Astrocyte (in vitro differentiated cells and primary cell): Measurements from ENCODE around the gene FRYL. TPM values are rescaled to one million over a fixed set of nuclear protein-coding genes. Genes with fewer than 3 reads are reported as not detected.

Source experiments
- DNase-seq: peaks from one replicate; pipeline ENCODE4 v3.0.0-alpha.2; 2010; ENCODE audit warnings: low read depth
- FAIRE-seq: peaks from 2 replicates; lab custom pipeline; 2011; peaks lifted over from hg19 to GRCh38; lab: Jason Lieb, UNC
- H2AFZ ChIP-seq: 2 replicates; pipeline ENCODE4 v1.6.0; 2012; ENCODE audit warnings: low read depth, low read length, inconsistent platforms
- H3K27ac ChIP-seq: 2 replicates; pipeline ENCODE4 v1.5.1; 2011; ENCODE audit warnings: low read depth, low read length, inconsistent platforms
- H3K27me3 ChIP-seq: 2 replicates; pipeline ENCODE4 v1.6.0; 2011; ENCODE audit warnings: low read length, inconsistent platforms; ENCODE audit not compliant: insufficient read depth
- H3K36me3 ChIP-seq: 2 replicates; pipeline ENCODE4 v1.5.1; 2011; ENCODE audit warnings: low read length, inconsistent platforms; ENCODE audit not compliant: insufficient read depth
- H3K4me1 ChIP-seq: 2 replicates; pipeline ENCODE4 v1.5.1; 2011; ENCODE audit warnings: low read length, inconsistent platforms; ENCODE audit not compliant: insufficient read depth
- H3K4me2 ChIP-seq: 2 replicates; pipeline ENCODE4 v1.6.0; 2012; ENCODE audit warnings: low read length, inconsistent platforms
- H3K4me3 ChIP-seq: 2 replicates; pipeline ENCODE4 v1.5.1; 2011; ENCODE audit warnings: low read depth, mild to moderate bottlenecking, low read length, inconsistent platforms; ENCODE audit not compliant: insufficient read depth
- H3K79me2 ChIP-seq: 2 replicates; pipeline ENCODE4 v1.6.0; 2012; ENCODE audit warnings: mild to moderate bottlenecking, low read length, inconsistent platforms; ENCODE audit not compliant: insufficient read depth
- H3K9ac ChIP-seq: 2 replicates; pipeline ENCODE4 v1.6.0; 2012; ENCODE audit warnings: mild to moderate bottlenecking, low read length, inconsistent platforms
- H3K9me3 ChIP-seq: 2 replicates; pipeline ENCODE4 v1.5.1; 2012; ENCODE audit warnings: low read depth, mild to moderate bottlenecking, low read length, inconsistent platforms; ENCODE audit not compliant: insufficient read depth
- H4K20me1 ChIP-seq: 2 replicates; pipeline ENCODE4 v1.6.0; 2012; ENCODE audit warnings: low read length, inconsistent platforms; ENCODE audit not compliant: insufficient read depth
- H3K27ac Mint-ChIP-seq: one replicate; pipeline ENCODE4 v1.8.0; 2021; ENCODE audit warnings: mild to moderate bottlenecking, mixed read lengths; ENCODE audit not compliant: unreplicated experiment
- H3K27me3 Mint-ChIP-seq: one replicate; pipeline ENCODE4 v1.8.0; 2021; ENCODE audit warnings: low read depth, mixed read lengths; ENCODE audit not compliant: unreplicated experiment
- H3K36me3 Mint-ChIP-seq: one replicate; pipeline ENCODE4 v1.8.0; 2021; ENCODE audit warnings: low read depth, mixed read lengths; ENCODE audit not compliant: unreplicated experiment
- H3K4me1 Mint-ChIP-seq: one replicate; pipeline ENCODE4 v1.8.0; 2021; ENCODE audit warnings: low read depth, mixed read lengths; ENCODE audit not compliant: unreplicated experiment
- H3K4me3 Mint-ChIP-seq: one replicate; pipeline ENCODE4 v1.8.0; 2021; ENCODE audit warnings: mild to moderate bottlenecking, moderate library complexity, mixed read lengths; ENCODE audit not compliant: unreplicated experiment
- H3K9me3 Mint-ChIP-seq: one replicate; pipeline ENCODE4 v1.8.0; 2021; ENCODE audit warnings: mild to moderate bottlenecking, mixed read lengths; ENCODE audit not compliant: unreplicated experiment
- CTCF ChIP-seq: IDR thresholded peaks from 2 replicates; pipeline ENCODE4 v1.5.1; 2011; ENCODE audit warnings: low read depth, mild to moderate bottlenecking, inconsistent platforms, low read length, moderate library complexity; ENCODE audit not compliant: insufficient read depth
- EZH2 ChIP-seq: IDR thresholded peaks from 2 replicates; pipeline ENCODE4 v1.6.1; 2012; ENCODE audit warnings: mild to moderate bottlenecking, low read length, inconsistent platforms; ENCODE audit not compliant: insufficient read depth
- total RNA-seq: library from RNA; stranded (reverse); gene quantifications from 2 replicates; pipeline ENCODE4 v1.2.1, GENCODE V29; 2021

Gene FRYL
- total RNA-seq, 1 donor from 2014 or later: 70.0 TPM

GRCh38 chr4:48542888-48543287, 237.2 kb downstream of the FRYL start:
- TF ChIP-seq EZH2 (no peak), CTCF (no peak)
- Histone ChIP-seq H3K9ac (no peak overlapping the region), H3K36me3 (peaks cover 41% of the 10 kb centered on the region), H3K4me2 (no peak overlapping the region), H3K4me1 (peaks cover 7% of the 10 kb centered on the region), H3K9me3 (no peaks in the 10 kb centered on the region), H2AFZ (no peak overlapping the region), H4K20me1 (no peaks in the 10 kb centered on the region), H3K27ac (no peak overlapping the region), H3K79me2 (no peaks in the 10 kb centered on the region), H3K4me3 (no peak overlapping the region), H3K27me3 (no peaks in the 10 kb centered on the region)
- no peaks in the 10 kb centered on the region for H3K27me3 Mint-ChIP-seq
- H3K27ac Mint-ChIP-seq: no peak overlapping the region
- peaks cover 5% of the 10 kb centered on the region for H3K4me1 Mint-ChIP-seq
- H3K4me3 Mint-ChIP-seq: no peak overlapping the region
- FAIRE-seq (no peak), DNase-seq (no peak)
- no peaks in the 10 kb centered on the region for H3K9me3 Mint-ChIP-seq
- peaks cover 7% of the 10 kb centered on the region for H3K36me3 Mint-ChIP-seq

- Mint-ChIP-seq H3K27ac (no peak overlapping the region), H3K4me1 (peaks cover 5% of the 10 kb centered on the region), H3K27me3 (no peaks in the 10 kb centered on the region), H3K36me3 (peaks cover 7% of the 10 kb centered on the region), H3K4me3 (no peak overlapping the region), H3K9me3 (no peaks in the 10 kb centered on the region)
- Histone ChIP-seq H3K27ac (no peak overlapping the region), H3K9ac (no peak overlapping the region), H3K4me1 (peaks cover 7% of the 10 kb centered on the region), H3K4me3 (no peak overlapping the region), H3K9me3 (no peaks in the 10 kb centered on the region), H3K27me3 (no peaks in the 10 kb centered on the region), H3K36me3 (peaks cover 35% of the 10 kb centered on the region), H3K4me2 (no peak overlapping the region), H3K79me2 (no peaks in the 10 kb centered on the region), H2AFZ (no peak overlapping the region), H4K20me1 (no peaks in the 10 kb centered on the region)
- FAIRE-seq: no peak
- TF ChIP-seq CTCF (no peak), EZH2 (no peak)
- no peak for DNase-seq
Observed at GRCh38 chr4:48539597-48539996, 240.5 kb downstream of the FRYL start.

GRCh38 chr4:48538358-48538757, 241.7 kb downstream of the FRYL start:
- TF ChIP-seq CTCF: no peak
- no peak for TF ChIP-seq EZH2
- Mint-ChIP-seq H3K9me3 (no peaks in the 10 kb centered on the region), H3K36me3 (peaks cover 10% of the 10 kb centered on the region), H3K27me3 (no peaks in the 10 kb centered on the region), H3K27ac (no peak overlapping the region), H3K4me3 (no peak overlapping the region), H3K4me1 (no peaks in the 10 kb centered on the region)
- Histone ChIP-seq H3K27ac (no peak overlapping the region), H4K20me1 (no peaks in the 10 kb centered on the region), H3K4me2 (no peak overlapping the region), H3K9ac (no peak overlapping the region), H3K79me2 (no peaks in the 10 kb centered on the region), H3K36me3 (peaks cover 35% of the 10 kb centered on the region), H3K27me3 (no peaks in the 10 kb centered on the region), H2AFZ (no peak overlapping the region), H3K4me1 (no peaks in the 10 kb centered on the region), H3K9me3 (no peaks in the 10 kb centered on the region), H3K4me3 (no peak overlapping the region)
- no peak for DNase-seq
- no peak for FAIRE-seq
